ENCODE results near the gene PLSCR3.

Gene PLSCR3

GRCh38 chr17:7413346-7413985, 19.1 kb upstream of the PLSCR3 start:
- no peak for DNase-seq (ENCODE audit: low spot score)
- in situ Hi-C loops (cut with MboI; ENCODE audit: low sequenced_read_pairs, unreplicated experiment) = no loop called here
- no peak for TF ChIP-seq CTCF (IDR thresholded peaks at IDR 0.05; ENCODE audit: borderline replicate concordance, control extremely low read depth, extremely low read depth, insufficient read depth, missing control alignments)

DNA sequence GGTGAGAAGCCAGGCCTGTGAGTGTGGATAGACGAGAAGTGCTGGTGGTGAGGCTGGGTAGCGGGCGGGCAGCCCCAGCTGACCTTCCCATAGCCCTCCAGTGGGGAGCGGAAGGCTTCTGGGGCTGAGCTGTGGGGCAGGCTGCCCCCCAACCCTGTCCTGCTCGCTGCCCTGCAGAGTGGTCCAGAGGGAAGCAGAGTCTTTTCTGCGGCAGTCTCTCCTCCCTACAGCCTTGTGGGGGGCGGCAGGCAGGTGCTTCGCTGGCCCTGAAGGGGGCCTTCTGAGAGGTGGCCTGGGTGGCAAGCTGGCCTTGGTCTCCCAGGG, 17.1 kb upstream of the PLSCR3 start:
- no peak for DNase-seq (ENCODE audit: low spot score)
- in situ Hi-C loops (cut with MboI; ENCODE audit: low sequenced_read_pairs, unreplicated experiment) = no loop called here
- TF ChIP-seq CTCF (IDR thresholded peaks at IDR 0.05; ENCODE audit: borderline replicate concordance, control extremely low read depth, extremely low read depth, insufficient read depth, missing control alignments) = no peak

GRCh38 chr17:7410634-7411426, 16.5 kb upstream of the PLSCR3 start:
- no peak for DNase-seq (ENCODE audit: low spot score)
- in situ Hi-C loops (cut with MboI; ENCODE audit: low sequenced_read_pairs, unreplicated experiment) = no loop called here
- TF ChIP-seq CTCF (IDR thresholded peaks at IDR 0.05; ENCODE audit: borderline replicate concordance, control extremely low read depth, extremely low read depth, insufficient read depth, missing control alignments) = no peak

DNA sequence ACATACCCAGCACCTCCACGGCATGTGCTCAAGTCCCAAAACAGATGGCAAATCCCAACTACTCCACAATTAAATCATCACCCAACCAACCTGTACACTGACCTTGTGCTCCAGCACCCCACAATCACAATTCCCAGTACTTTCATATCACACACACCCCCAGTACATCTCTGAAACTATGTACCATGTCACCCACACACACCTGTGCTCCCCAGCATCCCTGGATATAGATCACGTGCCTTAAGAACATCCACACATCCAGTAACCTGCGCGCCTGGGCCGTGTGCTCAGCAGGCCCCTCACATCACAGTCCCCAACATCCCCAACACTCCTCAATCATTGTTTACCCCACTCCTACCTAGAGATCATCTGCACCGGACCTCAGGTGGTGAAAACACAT, 15.4 kb upstream of the PLSCR3 start:
- no peak for TF ChIP-seq CTCF (IDR thresholded peaks at IDR 0.05; ENCODE audit: borderline replicate concordance, control extremely low read depth, extremely low read depth, insufficient read depth, missing control alignments)
- in situ Hi-C loops (cut with MboI; ENCODE audit: low sequenced_read_pairs, unreplicated experiment) = no loop called here
- DNase-seq (ENCODE audit: low spot score) = no peak

- no peak for DNase-seq (ENCODE audit: low spot score)
- no peak for TF ChIP-seq CTCF (IDR thresholded peaks at IDR 0.05; ENCODE audit: borderline replicate concordance, control extremely low read depth, extremely low read depth, insufficient read depth, missing control alignments)
- in situ Hi-C loops (cut with MboI; ENCODE audit: low sequenced_read_pairs, unreplicated experiment) = no loop called here
Measured at GRCh38 chr17:7408863-7409262, 14.5 kb upstream of the PLSCR3 start.

DNA sequence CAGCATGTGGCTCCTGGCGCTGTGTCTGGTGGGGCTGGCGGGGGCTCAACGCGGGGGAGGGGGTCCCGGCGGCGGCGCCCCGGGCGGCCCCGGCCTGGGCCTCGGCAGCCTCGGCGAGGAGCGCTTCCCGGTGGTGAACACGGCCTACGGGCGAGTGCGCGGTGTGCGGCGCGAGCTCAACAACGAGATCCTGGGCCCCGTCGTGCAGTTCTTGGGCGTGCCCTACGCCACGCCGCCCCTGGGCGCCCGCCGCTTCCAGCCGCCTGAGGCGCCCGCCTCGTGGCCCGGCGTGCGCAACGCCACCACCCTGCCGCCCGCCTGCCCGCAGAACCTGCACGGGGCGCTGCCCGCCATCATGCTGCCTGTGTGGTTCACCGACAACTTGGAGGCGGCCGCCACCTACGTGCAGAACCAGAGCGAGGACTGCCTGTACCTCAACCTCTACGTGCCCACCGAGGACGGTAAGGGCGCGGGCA, 14.0 kb upstream of the PLSCR3 start:
- in situ Hi-C loops (cut with MboI; ENCODE audit: low sequenced_read_pairs, unreplicated experiment) = no loop called here
- TF ChIP-seq CTCF (IDR thresholded peaks at IDR 0.05; ENCODE audit: borderline replicate concordance, control extremely low read depth, extremely low read depth, insufficient read depth, missing control alignments) = no peak
- no peak for DNase-seq (ENCODE audit: low spot score)
